GM12878 (cell line): ENCODE data around the gene LIPT1. TPM values are rescaled to one million over a fixed set of nuclear protein-coding genes. Genes with fewer than 3 reads are reported as not detected.

ENCODE experiments used
- CHD4 ChIP-seq: fragments of 200-600 bp; sonication (generic); IDR thresholded peaks from 2 replicates; pipeline ENCODE4 v1.6.1; 2016; ENCODE audit warnings: mild to moderate bottlenecking
- GABPA ChIP-seq: IDR thresholded peaks from 2 replicates; pipeline ENCODE4 v1.6.1; 2014; ENCODE audit warnings: antibody characterized with exemption, low read depth, mild to moderate bottlenecking, inconsistent platforms
- KAT2A ChIP-seq: conservative IDR thresholded peaks from 2 replicates; pipeline ENCODE4 v1.6.1; 2011; ENCODE audit warnings: low read depth, low read length; ENCODE audit not compliant: control insufficient read depth
- LARP7 ChIP-seq: fragments of 450-650 bp; IDR thresholded peaks from 2 replicates; pipeline ENCODE4 v1.6.1; 2017; ENCODE audit warnings: mild to moderate bottlenecking
- NBN ChIP-seq: fragments of 450-650 bp; IDR thresholded peaks from 2 replicates; pipeline ENCODE4 v1.6.1; 2016
- NFIC ChIP-seq: IDR thresholded peaks from 2 replicates; pipeline ENCODE4 v1.6.1; 2012; ENCODE audit warnings: low read depth, mild to moderate bottlenecking, inconsistent platforms, low read length, moderate library complexity
- PAX8 ChIP-seq: fragments of 450-650 bp; IDR thresholded peaks from 2 replicates; pipeline ENCODE4 v1.6.1; 2017; ENCODE audit warnings: mild to moderate bottlenecking, moderate library complexity
- POLR2AphosphoS5 ChIP-seq: IDR thresholded peaks from 2 replicates; pipeline ENCODE4 v1.6.1; 2011; ENCODE audit warnings: mild to moderate bottlenecking, low read length, inconsistent platforms
- SMAD5 ChIP-seq: IDR thresholded peaks from 2 replicates; pipeline ENCODE4 v1.6.1; 2016; ENCODE audit warnings: antibody characterized with exemption, low read depth
- SREBF2 ChIP-seq: IDR thresholded peaks from 2 replicates; pipeline ENCODE4 v1.6.1; 2012; ENCODE audit warnings: mild to moderate bottlenecking, low read length
- TARDBP ChIP-seq: IDR thresholded peaks from 2 replicates; pipeline ENCODE4 v1.6.1; 2016; ENCODE audit warnings: borderline replicate concordance
- polyA plus RNA-seq, 11 experiments: library from polyadenylated mRNA; depleted of rRNA in 4 of 11; unstranded in 6 of 11; stranded (reverse) in 5 of 11; fragments of >200 nt; fragmentation: Nextera tagmentation in 4 of 11; fragmentation: Illumina TruSeq in 1 of 11; extraction: Ambion mirVana in 4 of 11; extraction: Trizol in 1 of 11; gene quantifications; 1 replicate in 1 of 11; 2 replicates in 10 of 11; pipeline versions ENCODE4 v1.2.1 to v1.2.3, GENCODE V29; 2011 to 2016; ENCODE audit warnings: inconsistent platforms in 2 of 11, missing spikeins in 2 of 11, low read depth in 1 of 11
- total RNA-seq, 4 experiments: library from RNA; depleted of rRNA in 3 of 4; stranded (reverse); fragments of >200 nt in 3 of 4; fragmentation: Illumina TruSeq in 1 of 4; extraction: Trizol in 1 of 4; gene quantifications; 2 replicates each; pipeline versions ENCODE4 v1.2.1 to v1.2.3, GENCODE V29; 2013 to 2021
- TF ChIP-seq, protein P1 (sequence below): fragments of 450-650 bp; IDR thresholded peaks from 2 replicates; pipeline ENCODE4 v1.6.1; 2017; ENCODE audit warnings: mild to moderate bottlenecking, moderate library complexity
- TF ChIP-seq, protein P2 (sequence below): IDR thresholded peaks from 2 replicates; pipeline ENCODE4 v1.6.1; 2011; ENCODE audit warnings: mild to moderate bottlenecking, low read depth, low read length, moderate library complexity; ENCODE audit not compliant: insufficient replicate concordance
- TF ChIP-seq, protein P3 (sequence below): IDR thresholded peaks from 2 replicates; pipeline ENCODE4 v1.6.1; 2012; ENCODE audit warnings: low read depth, low read length, improper control_type of control experiment
- TF ChIP-seq, protein P4 (sequence below): fragments of 450-650 bp; IDR thresholded peaks from 2 replicates; pipeline ENCODE4 v1.6.1; 2018; ENCODE audit warnings: borderline replicate concordance, mild to moderate bottlenecking; ENCODE audit not compliant: partially characterized antibody
- TF ChIP-seq, protein P5 (sequence below): IDR thresholded peaks from 2 replicates; pipeline ENCODE4 v1.6.1; 2011; ENCODE audit warnings: low read depth, mild to moderate bottlenecking, low read length, moderate library complexity, borderline replicate concordance; ENCODE audit errors: extremely low read depth
- TF ChIP-seq, protein P6 (sequence below): fragments of 450-650 bp; IDR thresholded peaks from 2 replicates; pipeline ENCODE4 v1.6.1; 2014; ENCODE audit warnings: mild to moderate bottlenecking

LIPT1 gene
- total and polyA plus RNA-seq, 10 of the 15 experiments (the other 5 are each of a cell fraction or from before 2014, with no cell fraction given), result 8.0 to 15.5 (median 10.9) TPM

DNA sequence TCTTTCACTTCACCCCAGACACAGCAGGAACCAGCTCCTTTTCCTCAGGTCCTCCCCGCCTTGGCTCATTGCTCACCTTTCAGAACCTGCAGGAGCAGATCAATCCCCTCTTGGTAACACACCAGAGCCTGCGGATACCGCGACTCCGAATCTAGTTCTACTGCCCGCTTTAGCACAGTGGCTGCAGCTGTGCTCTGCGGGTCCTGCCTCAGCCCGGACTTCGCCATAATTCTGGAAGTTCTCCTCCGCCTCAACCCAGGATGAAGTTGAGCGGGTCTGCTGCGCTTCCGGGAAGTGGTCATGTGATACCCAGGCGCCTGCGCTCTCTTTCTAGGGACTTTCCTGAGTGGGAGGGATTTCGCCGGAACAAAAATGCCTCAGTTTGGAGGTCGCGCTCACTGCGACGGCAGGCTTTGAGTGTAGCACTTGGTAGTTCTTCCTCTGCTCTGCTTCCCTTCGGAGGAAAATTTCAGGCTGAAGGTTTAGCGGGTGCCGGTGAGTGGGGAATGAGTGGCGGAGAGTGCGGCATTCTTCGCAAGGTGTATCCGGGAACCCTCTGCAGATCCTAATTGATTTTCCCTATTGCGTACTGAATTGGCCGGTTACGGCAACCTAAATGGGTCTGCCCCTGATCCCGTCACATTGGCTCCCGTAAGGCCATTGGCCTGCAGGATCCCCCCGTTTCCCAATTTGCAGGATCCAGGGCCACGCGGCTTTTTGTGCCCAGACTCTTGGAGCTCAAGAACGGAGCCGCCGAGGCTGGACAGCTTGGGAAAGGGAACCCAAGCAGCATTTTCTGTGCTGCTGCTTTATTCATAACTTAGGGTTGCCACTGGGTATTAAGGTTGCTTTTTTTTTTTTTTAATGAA lies 26.2 kb downstream of the LIPT1 start, which contains the start of the genes MITD1 and MRPL30 (continued):
- TF ChIP-seq, protein P1, sequence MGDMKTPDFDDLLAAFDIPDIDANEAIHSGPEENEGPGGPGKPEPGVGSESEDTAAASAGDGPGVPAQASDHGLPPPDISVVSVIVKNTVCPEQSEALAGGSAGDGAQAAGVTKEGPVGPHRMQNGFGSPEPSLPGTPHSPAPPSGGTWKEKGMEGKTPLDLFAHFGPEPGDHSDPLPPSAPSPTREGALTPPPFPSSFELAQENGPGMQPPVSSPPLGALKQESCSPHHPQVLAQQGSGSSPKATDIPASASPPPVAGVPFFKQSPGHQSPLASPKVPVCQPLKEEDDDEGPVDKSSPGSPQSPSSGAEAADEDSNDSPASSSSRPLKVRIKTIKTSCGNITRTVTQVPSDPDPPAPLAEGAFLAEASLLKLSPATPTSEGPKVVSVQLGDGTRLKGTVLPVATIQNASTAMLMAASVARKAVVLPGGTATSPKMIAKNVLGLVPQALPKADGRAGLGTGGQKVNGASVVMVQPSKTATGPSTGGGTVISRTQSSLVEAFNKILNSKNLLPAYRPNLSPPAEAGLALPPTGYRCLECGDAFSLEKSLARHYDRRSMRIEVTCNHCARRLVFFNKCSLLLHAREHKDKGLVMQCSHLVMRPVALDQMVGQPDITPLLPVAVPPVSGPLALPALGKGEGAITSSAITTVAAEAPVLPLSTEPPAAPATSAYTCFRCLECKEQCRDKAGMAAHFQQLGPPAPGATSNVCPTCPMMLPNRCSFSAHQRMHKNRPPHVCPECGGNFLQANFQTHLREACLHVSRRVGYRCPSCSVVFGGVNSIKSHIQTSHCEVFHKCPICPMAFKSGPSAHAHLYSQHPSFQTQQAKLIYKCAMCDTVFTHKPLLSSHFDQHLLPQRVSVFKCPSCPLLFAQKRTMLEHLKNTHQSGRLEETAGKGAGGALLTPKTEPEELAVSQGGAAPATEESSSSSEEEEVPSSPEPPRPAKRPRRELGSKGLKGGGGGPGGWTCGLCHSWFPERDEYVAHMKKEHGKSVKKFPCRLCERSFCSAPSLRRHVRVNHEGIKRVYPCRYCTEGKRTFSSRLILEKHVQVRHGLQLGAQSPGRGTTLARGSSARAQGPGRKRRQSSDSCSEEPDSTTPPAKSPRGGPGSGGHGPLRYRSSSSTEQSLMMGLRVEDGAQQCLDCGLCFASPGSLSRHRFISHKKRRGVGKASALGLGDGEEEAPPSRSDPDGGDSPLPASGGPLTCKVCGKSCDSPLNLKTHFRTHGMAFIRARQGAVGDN, result peak; percentile 73; the same call in 1 of the 2 replicates
- no peak for TF ChIP-seq CHD4
- peak; percentile 59; the same call in 1 of the 2 replicates for TF ChIP-seq SMAD5
- TF ChIP-seq, protein P2, sequence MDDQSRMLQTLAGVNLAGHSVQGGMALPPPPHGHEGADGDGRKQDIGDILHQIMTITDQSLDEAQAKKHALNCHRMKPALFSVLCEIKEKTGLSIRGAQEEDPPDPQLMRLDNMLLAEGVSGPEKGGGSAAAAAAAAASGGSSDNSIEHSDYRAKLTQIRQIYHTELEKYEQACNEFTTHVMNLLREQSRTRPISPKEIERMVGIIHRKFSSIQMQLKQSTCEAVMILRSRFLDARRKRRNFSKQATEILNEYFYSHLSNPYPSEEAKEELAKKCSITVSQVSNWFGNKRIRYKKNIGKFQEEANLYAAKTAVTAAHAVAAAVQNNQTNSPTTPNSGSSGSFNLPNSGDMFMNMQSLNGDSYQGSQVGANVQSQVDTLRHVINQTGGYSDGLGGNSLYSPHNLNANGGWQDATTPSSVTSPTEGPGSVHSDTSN, result peak; percentile 61
- TF ChIP-seq, protein P3, sequence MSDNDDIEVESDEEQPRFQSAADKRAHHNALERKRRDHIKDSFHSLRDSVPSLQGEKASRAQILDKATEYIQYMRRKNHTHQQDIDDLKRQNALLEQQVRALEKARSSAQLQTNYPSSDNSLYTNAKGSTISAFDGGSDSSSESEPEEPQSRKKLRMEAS, result no peak; the same call in 1 of the 2 replicates
- TF ChIP-seq PAX8, result no peak
- TF ChIP-seq, protein P4, sequence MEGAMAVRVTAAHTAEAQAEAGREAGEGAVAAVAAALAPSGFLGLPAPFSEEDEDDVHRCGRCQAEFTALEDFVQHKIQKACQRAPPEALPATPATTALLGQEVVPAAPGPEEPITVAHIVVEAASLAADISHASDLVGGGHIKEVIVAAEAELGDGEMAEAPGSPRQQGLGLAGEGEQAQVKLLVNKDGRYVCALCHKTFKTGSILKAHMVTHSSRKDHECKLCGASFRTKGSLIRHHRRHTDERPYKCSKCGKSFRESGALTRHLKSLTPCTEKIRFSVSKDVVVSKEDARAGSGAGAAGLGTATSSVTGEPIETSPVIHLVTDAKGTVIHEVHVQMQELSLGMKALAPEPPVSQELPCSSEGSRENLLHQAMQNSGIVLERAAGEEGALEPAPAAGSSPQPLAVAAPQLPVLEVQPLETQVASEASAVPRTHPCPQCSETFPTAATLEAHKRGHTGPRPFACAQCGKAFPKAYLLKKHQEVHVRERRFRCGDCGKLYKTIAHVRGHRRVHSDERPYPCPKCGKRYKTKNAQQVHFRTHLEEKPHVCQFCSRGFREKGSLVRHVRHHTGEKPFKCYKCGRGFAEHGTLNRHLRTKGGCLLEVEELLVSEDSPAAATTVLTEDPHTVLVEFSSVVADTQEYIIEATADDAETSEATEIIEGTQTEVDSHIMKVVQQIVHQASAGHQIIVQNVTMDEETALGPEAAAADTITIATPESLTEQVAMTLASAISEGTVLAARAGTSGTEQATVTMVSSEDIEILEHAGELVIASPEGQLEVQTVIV, result peak; percentile 86
- TF ChIP-seq KAT2A, result no peak
- TF ChIP-seq SREBF2, result no peak
- 0 out of 2 replicates have a peak, but pooled peaks have one; percentile 78 for TF ChIP-seq TARDBP
- peak; percentile 87 for TF ChIP-seq NBN
- TF ChIP-seq, protein P5, sequence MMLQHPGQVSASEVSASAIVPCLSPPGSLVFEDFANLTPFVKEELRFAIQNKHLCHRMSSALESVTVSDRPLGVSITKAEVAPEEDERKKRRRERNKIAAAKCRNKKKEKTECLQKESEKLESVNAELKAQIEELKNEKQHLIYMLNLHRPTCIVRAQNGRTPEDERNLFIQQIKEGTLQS, result peak; percentile 87; the same call in 1 of the 2 replicates
- peak; percentile 98 for TF ChIP-seq GABPA
- TF ChIP-seq, protein P6, sequence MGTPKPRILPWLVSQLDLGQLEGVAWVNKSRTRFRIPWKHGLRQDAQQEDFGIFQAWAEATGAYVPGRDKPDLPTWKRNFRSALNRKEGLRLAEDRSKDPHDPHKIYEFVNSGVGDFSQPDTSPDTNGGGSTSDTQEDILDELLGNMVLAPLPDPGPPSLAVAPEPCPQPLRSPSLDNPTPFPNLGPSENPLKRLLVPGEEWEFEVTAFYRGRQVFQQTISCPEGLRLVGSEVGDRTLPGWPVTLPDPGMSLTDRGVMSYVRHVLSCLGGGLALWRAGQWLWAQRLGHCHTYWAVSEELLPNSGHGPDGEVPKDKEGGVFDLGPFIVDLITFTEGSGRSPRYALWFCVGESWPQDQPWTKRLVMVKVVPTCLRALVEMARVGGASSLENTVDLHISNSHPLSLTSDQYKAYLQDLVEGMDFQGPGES, result 0 out of 2 replicates have a peak, but pooled peaks have one; percentile 46
- peak; percentile 98 for TF ChIP-seq POLR2AphosphoS5
- peak; percentile 89; the same call in 1 of the 2 replicates for TF ChIP-seq LARP7
- peak; percentile 16; the same call in 1 of the 2 replicates for TF ChIP-seq NFIC
